ENCODE measurements around the gene CAB39L. TPM values are rescaled to one million over a fixed set of nuclear protein-coding genes. Genes with fewer than 3 reads are reported as not detected.

CAB39L gene
- total RNA-seq, 1 donor from 2014 or later, result 13.2 TPM

GRCh38 chr13:49412749-49413148, 31.1 kb downstream of the CAB39L start:
- H4K20me1 ChIP-seq (ENCODE audit: insufficient read depth, low read length), result no peaks in the 10 kb centered on the region
- no peaks in the 10 kb centered on the region for H3K36me3 ChIP-seq (ENCODE audit: insufficient read depth, low read length)
- Mint-ChIP-seq H3K36me3 (ENCODE audit: low read depth, unreplicated experiment) (peaks cover 2% of the 10 kb centered on the region), H3K27ac (ENCODE audit: unreplicated experiment) (no peak overlapping the region), H3K4me3 (ENCODE audit: unreplicated experiment) (no peak overlapping the region), H3K4me1 (ENCODE audit: low read depth, unreplicated experiment) (peaks cover 4% of the 10 kb centered on the region), H3K9me3 (ENCODE audit: unreplicated experiment) (no peaks in the 10 kb centered on the region), H3K27me3 (ENCODE audit: low read depth, unreplicated experiment) (no peaks in the 10 kb centered on the region)
- H2AFZ ChIP-seq (ENCODE audit: low read depth, low read length), result no peak overlapping the region
- DNase-seq (ENCODE audit: low read depth) (no peak), FAIRE-seq (no peak)
- H3K9me3 ChIP-seq (ENCODE audit: insufficient read depth, low read depth, low read length), result no peaks in the 10 kb centered on the region
- no peak overlapping the region for H3K9ac ChIP-seq (ENCODE audit: low read length)
- TF ChIP-seq EZH2 (IDR thresholded peaks at IDR 0.05; ENCODE audit: insufficient read depth, low read length), result no peak
- TF ChIP-seq CTCF (IDR thresholded peaks at IDR 0.05; ENCODE audit: insufficient read depth, low read depth, low read length), result no peak
- H3K79me2 ChIP-seq (ENCODE audit: insufficient read depth, low read length), result no peaks in the 10 kb centered on the region
- no peak overlapping the region for H3K27ac ChIP-seq (ENCODE audit: low read depth, low read length)
- no peaks in the 10 kb centered on the region for H3K27me3 ChIP-seq (ENCODE audit: insufficient read depth, low read length)
- no peak overlapping the region for H3K4me2 ChIP-seq (ENCODE audit: low read length)
- H3K4me3 ChIP-seq (ENCODE audit: insufficient read depth, low read depth, low read length), result no peak overlapping the region
- no peaks in the 10 kb centered on the region for H3K4me1 ChIP-seq (ENCODE audit: insufficient read depth, low read length)

GRCh38 chr13:49411353-49411752, 32.5 kb downstream of the CAB39L start:
- no peak overlapping the region for H3K4me3 Mint-ChIP-seq (ENCODE audit: unreplicated experiment)
- Histone ChIP-seq H3K79me2 (ENCODE audit: insufficient read depth, low read length) (no peaks in the 10 kb centered on the region), H2AFZ (ENCODE audit: low read depth, low read length) (no peak overlapping the region), H3K27me3 (ENCODE audit: insufficient read depth, low read length) (no peaks in the 10 kb centered on the region), H3K36me3 (ENCODE audit: insufficient read depth, low read length) (no peaks in the 10 kb centered on the region), H3K27ac (ENCODE audit: low read depth, low read length) (no peak overlapping the region), H3K9me3 (ENCODE audit: insufficient read depth, low read depth, low read length) (no peaks in the 10 kb centered on the region), H3K9ac (ENCODE audit: low read length) (no peak overlapping the region), H3K4me1 (ENCODE audit: insufficient read depth, low read length) (no peaks in the 10 kb centered on the region), H4K20me1 (ENCODE audit: insufficient read depth, low read length) (no peaks in the 10 kb centered on the region), H3K4me2 (ENCODE audit: low read length) (no peak overlapping the region), H3K4me3 (ENCODE audit: insufficient read depth, low read depth, low read length) (no peak overlapping the region)
- TF ChIP-seq EZH2 (IDR thresholded peaks at IDR 0.05; ENCODE audit: insufficient read depth, low read length), result no peak
- no peak for TF ChIP-seq CTCF (IDR thresholded peaks at IDR 0.05; ENCODE audit: insufficient read depth, low read depth, low read length)
- no peak overlapping the region for H3K27ac Mint-ChIP-seq (ENCODE audit: unreplicated experiment)
- H3K9me3 Mint-ChIP-seq (ENCODE audit: unreplicated experiment), result no peaks in the 10 kb centered on the region
- H3K27me3 Mint-ChIP-seq (ENCODE audit: low read depth, unreplicated experiment), result no peaks in the 10 kb centered on the region
- peaks cover 4% of the 10 kb centered on the region for H3K4me1 Mint-ChIP-seq (ENCODE audit: low read depth, unreplicated experiment)
- H3K36me3 Mint-ChIP-seq (ENCODE audit: low read depth, unreplicated experiment), result peaks cover 2% of the 10 kb centered on the region
- no peak for DNase-seq (ENCODE audit: low read depth)
- FAIRE-seq, result no peak

GRCh38 chr13:49410477-49410876, 33.4 kb downstream of the CAB39L start:
- Histone ChIP-seq H4K20me1 (ENCODE audit: insufficient read depth, low read length) (no peaks in the 10 kb centered on the region), H3K9ac (ENCODE audit: low read length) (no peak overlapping the region), H3K27ac (ENCODE audit: low read depth, low read length) (no peak overlapping the region), H3K4me1 (ENCODE audit: insufficient read depth, low read length) (no peaks in the 10 kb centered on the region), H3K4me3 (ENCODE audit: insufficient read depth, low read depth, low read length) (no peak overlapping the region), H3K9me3 (ENCODE audit: insufficient read depth, low read depth, low read length) (no peaks in the 10 kb centered on the region), H3K4me2 (ENCODE audit: low read length) (no peak overlapping the region), H2AFZ (ENCODE audit: low read depth, low read length) (no peak overlapping the region), H3K36me3 (ENCODE audit: insufficient read depth, low read length) (no peaks in the 10 kb centered on the region), H3K79me2 (ENCODE audit: insufficient read depth, low read length) (no peaks in the 10 kb centered on the region), H3K27me3 (ENCODE audit: insufficient read depth, low read length) (no peaks in the 10 kb centered on the region)
- no peak overlapping the region for H3K27ac Mint-ChIP-seq (ENCODE audit: unreplicated experiment)
- peaks cover 4% of the 10 kb centered on the region for H3K36me3 Mint-ChIP-seq (ENCODE audit: low read depth, unreplicated experiment)
- H3K9me3 Mint-ChIP-seq (ENCODE audit: unreplicated experiment), result peaks cover 3% of the 10 kb centered on the region
- H3K4me1 Mint-ChIP-seq (ENCODE audit: low read depth, unreplicated experiment), result peaks cover 5% of the 10 kb centered on the region
- H3K4me3 Mint-ChIP-seq (ENCODE audit: unreplicated experiment), result no peak overlapping the region
- TF ChIP-seq CTCF (IDR thresholded peaks at IDR 0.05; ENCODE audit: insufficient read depth, low read depth, low read length) (no peak), EZH2 (IDR thresholded peaks at IDR 0.05; ENCODE audit: insufficient read depth, low read length) (no peak)
- H3K27me3 Mint-ChIP-seq (ENCODE audit: low read depth, unreplicated experiment), result no peaks in the 10 kb centered on the region
- DNase-seq (ENCODE audit: low read depth), result no peak
- no peak for FAIRE-seq

Data from astrocyte (in vitro differentiated cells and primary cell).